GM12878 (cell line): ENCODE measurements around the gene WNT9B. TPM values are rescaled to one million over a fixed set of nuclear protein-coding genes. Genes with fewer than 3 reads are reported as not detected.

Experiments
- ATAC-seq: fragments of 200-7000 bp; cut with Tn5 transposase; 3 replicates; pipeline ENCODE4 v1.9.1; 2020; ENCODE audit warnings: mild to moderate bottlenecking, moderate library complexity
- BruUV-seq: library from RNA; stranded (reverse); fragments of 400-500 nt; replicated peaks from 2 replicates; lab custom pipeline; 2021; lab: Mats Ljungman, UMichigan
- CTCF ChIA-PET: fragments of 300-600 bp; sonication (Branson Sonifier 250); formaldehyde crosslinking; extraction: SDS; loops from one replicate; lab custom pipeline; 2021; ENCODE audit warnings: inconsistent platforms; lab: Yijun Ruan, JAX
- POLR2A ChIA-PET: fragments of 350-600 bp; formaldehyde crosslinking; extraction: SDS; loops from one replicate; lab custom pipeline; 2021; ENCODE audit warnings: inconsistent platforms; lab: Charles Lee
- RAD21 ChIA-PET: fragments of 300-600 bp; sonication (Branson Sonifier 250); formaldehyde crosslinking; loops from one replicate; lab custom pipeline; 2023; ENCODE audit warnings: antibody characterized with exemption; ENCODE audit not compliant: unreplicated experiment; lab: Charles Lee
- SMC1A ChIA-PET: fragments of 300-600 bp; sonication (Branson Sonifier 250); formaldehyde crosslinking; loops from one replicate; lab custom pipeline; 2023; ENCODE audit not compliant: unreplicated experiment, uncharacterized antibody; lab: Charles Lee
- DNase-seq: peaks from one replicate; pipeline ENCODE4 v3.0.0-alpha.2; 2011; ENCODE audit warnings: low read depth, low spot score
- FAIRE-seq: peaks from 3 replicates; lab custom pipeline; 2011; peaks lifted over from hg19 to GRCh38; lab: Jason Lieb, UNC
- H2AFZ ChIP-seq: 2 replicates; pipeline ENCODE4 v1.6.0; 2011; ENCODE audit warnings: low read depth, low read length, control low read depth; ENCODE audit not compliant: control insufficient read depth
- H3K27ac ChIP-seq: 2 replicates; pipeline ENCODE4 v1.5.1; 2011; ENCODE audit warnings: control low read depth; ENCODE audit not compliant: control insufficient read depth, insufficient read depth
- H3K27me3 ChIP-seq, 2 experiments: replicated peaks in 1 of 2; 2 replicates each; pipeline versions ENCODE4 v1.6.0 to v1.6.1; 2011; ENCODE audit warnings: low read length in 1 of 2; ENCODE audit not compliant: control insufficient read depth in 2 of 2, insufficient read depth in 2 of 2
- H3K36me3 ChIP-seq, 2 experiments: 2 replicates each; pipeline ENCODE4 v1.5.1; 2011; ENCODE audit warnings: low read length in 1 of 2; ENCODE audit not compliant: control insufficient read depth in 2 of 2, insufficient read depth in 2 of 2
- H3K4me1 ChIP-seq: 2 replicates; pipeline ENCODE4 v1.6.1; 2011; ENCODE audit warnings: mild to moderate bottlenecking, low read length, moderate library complexity, mixed read lengths; ENCODE audit not compliant: control insufficient read depth, insufficient read depth
- H3K4me2 ChIP-seq: 2 replicates; pipeline ENCODE4 v1.6.0; 2011; ENCODE audit warnings: control low read depth; ENCODE audit not compliant: control insufficient read depth, insufficient read depth
- H3K4me3 ChIP-seq: fragments of 200-600 bp; sonication (generic); 2 replicates; pipeline ENCODE4 v1.5.1; 2016
- H3K79me2 ChIP-seq: 2 replicates; pipeline ENCODE4 v1.6.0; 2011; ENCODE audit warnings: low read length; ENCODE audit not compliant: control insufficient read depth, insufficient read depth
- H3K9ac ChIP-seq: 2 replicates; pipeline ENCODE4 v1.8.0; 2011; ENCODE audit warnings: low read length, control low read depth, mixed read lengths; ENCODE audit not compliant: control insufficient read depth, insufficient read depth
- H3K9me3 ChIP-seq: replicated peaks from 3 replicates; pipeline ENCODE4 v1.5.1; 2011; ENCODE audit warnings: mild to moderate bottlenecking, low read length; ENCODE audit not compliant: control insufficient read depth, insufficient read depth
- H4K20me1 ChIP-seq: 2 replicates; pipeline ENCODE4 v1.6.0; 2011; ENCODE audit not compliant: control insufficient read depth, insufficient read depth
- CHD4 ChIP-seq: fragments of 200-600 bp; sonication (generic); IDR thresholded peaks from 2 replicates; pipeline ENCODE4 v1.6.1; 2016; ENCODE audit warnings: mild to moderate bottlenecking
- CREM ChIP-seq: IDR thresholded peaks from 2 replicates; pipeline ENCODE4 v1.6.1; 2014; ENCODE audit warnings: antibody characterized with exemption, low read depth
- ESRRA ChIP-seq: IDR thresholded peaks from 2 replicates; pipeline ENCODE4 v1.6.1; 2012; ENCODE audit warnings: mild to moderate bottlenecking, low read length, improper control_type of control experiment
- JUND ChIP-seq: IDR thresholded peaks from 2 replicates; pipeline ENCODE4 v1.6.1; 2012; ENCODE audit warnings: low read depth, mild to moderate bottlenecking, low read length, improper control_type of control experiment, moderate library complexity
- KLF5 ChIP-seq: fragments of 450-650 bp; IDR thresholded peaks from 2 replicates; pipeline ENCODE4 v1.6.1; 2014; ENCODE audit warnings: mild to moderate bottlenecking; ENCODE audit not compliant: partially characterized antibody
- NR2F1 ChIP-seq: fragments of 450-650 bp; conservative IDR thresholded peaks from 2 replicates; pipeline ENCODE4 v1.6.1; 2017; ENCODE audit warnings: mild to moderate bottlenecking
- SMARCA5 ChIP-seq: fragments of 450-650 bp; IDR thresholded peaks from 2 replicates; pipeline ENCODE4 v1.6.1; 2017; ENCODE audit warnings: mild to moderate bottlenecking
- WGBS: methylation state at CpG from one replicate; pipeline ENCODE4 v1.1.6; 2016; ENCODE audit warnings: low lambda C conversion rate; ENCODE audit not compliant: insufficient replicate concordance, insufficient coverage; ENCODE audit errors: missing lambda C conversion rate; 5-methylcytosine and 5-hydroxymethylcytosine counted together
- in situ Hi-C: fragments of 300-500 bp; cut with MboI; formaldehyde crosslinking; loops from 9 replicates; pipeline ENCODE4 v1.14.3; 2018; ENCODE audit warnings: mixed read lengths
- intact Hi-C: fragments of 100-400 bp; cut with micrococcal nuclease; formaldehyde crosslinking; loops from one replicate; pipeline ENCODE4 v1.14.2; 2022; ENCODE audit not compliant: unreplicated experiment
- polyA plus RNA-seq, 11 experiments: library from polyadenylated mRNA; depleted of rRNA in 4 of 11; unstranded in 6 of 11; stranded (reverse) in 5 of 11; fragments of >200 nt; fragmentation: Nextera tagmentation in 4 of 11; fragmentation: Illumina TruSeq in 1 of 11; extraction: Ambion mirVana in 4 of 11; extraction: Trizol in 1 of 11; gene quantifications; 1 replicate in 1 of 11; 2 replicates in 10 of 11; pipeline versions ENCODE4 v1.2.1 to v1.2.3, GENCODE V29; 2011 to 2016; ENCODE audit warnings: inconsistent platforms in 2 of 11, missing spikeins in 2 of 11, low read depth in 1 of 11
- total RNA-seq, 4 experiments: library from RNA; depleted of rRNA in 3 of 4; stranded (reverse); fragments of >200 nt in 3 of 4; fragmentation: Illumina TruSeq in 1 of 4; extraction: Trizol in 1 of 4; gene quantifications; 2 replicates each; pipeline versions ENCODE4 v1.2.1 to v1.2.3, GENCODE V29; 2013 to 2021
- TF ChIP-seq, protein P1 (sequence below): IDR thresholded peaks from 2 replicates; pipeline ENCODE4 v1.6.1; 2011; ENCODE audit warnings: borderline replicate concordance, low read depth, mild to moderate bottlenecking, moderate library complexity, low read length; ENCODE audit not compliant: insufficient read depth, poor library complexity, severe bottlenecking
- TF ChIP-seq, protein P2 (sequence below): fragments of 450-650 bp; IDR thresholded peaks from 2 replicates; pipeline ENCODE4 v1.6.1; 2016; ENCODE audit warnings: mild to moderate bottlenecking, moderate library complexity, borderline replicate concordance
- TF ChIP-seq, protein P3 (sequence below): fragments of 450-650 bp; IDR thresholded peaks from 2 replicates; pipeline ENCODE4 v1.6.1; 2014; ENCODE audit warnings: mild to moderate bottlenecking
- TF ChIP-seq, protein P4 (sequence below): fragments of 450-650 bp; IDR thresholded peaks from 2 replicates; pipeline ENCODE4 v1.6.1; 2018; ENCODE audit warnings: borderline replicate concordance, mild to moderate bottlenecking; ENCODE audit not compliant: partially characterized antibody
- TF ChIP-seq, protein P5 (sequence below): fragments of 450-650 bp; IDR thresholded peaks from 2 replicates; pipeline ENCODE4 v1.6.1; 2017; ENCODE audit warnings: antibody characterized with exemption, mild to moderate bottlenecking, moderate library complexity

The WNT9B gene
- total and polyA plus RNA-seq, 10 of the 15 experiments (the other 5 are each of a cell fraction or from before 2014, with no cell fraction given): not detected

DNA sequence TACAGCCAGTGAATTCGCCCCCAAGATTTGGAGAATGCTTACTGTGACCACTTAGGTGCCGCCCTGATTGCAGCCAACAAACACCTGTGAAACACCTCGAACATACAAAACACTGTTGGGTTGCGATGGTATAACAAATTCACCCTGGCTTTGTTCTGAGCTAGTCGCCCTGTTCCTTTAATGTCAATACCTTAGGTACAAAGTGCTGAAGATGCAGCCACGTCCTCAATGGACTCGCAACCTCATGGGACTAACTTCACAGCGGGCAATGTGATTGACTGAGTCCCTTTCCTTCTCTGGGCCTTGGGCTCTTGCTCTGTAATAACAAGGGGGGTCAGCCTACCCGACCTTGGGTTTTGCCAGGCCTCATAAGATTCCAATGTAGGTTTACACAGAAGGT, 42.6 kb downstream of the WNT9B start:
- FAIRE-seq (no peak), DNase-seq (no peak), ATAC-seq (no peak)
- WGBS: 25% methylated on average over 9 of the region's 9 CpGs
- H3K79me2 ChIP-seq: no peaks in the 10 kb centered on the region
- no peaks in the 10 kb centered on the region for H3K4me1 ChIP-seq
- H3K27ac ChIP-seq: no peak overlapping the region
- BruUV-seq: no TSS peak
- H3K27me3 ChIP-seq: peaks cover 3% of the 10 kb centered on the region in 2 experiments; a peak in 3 of 4 replicates
- H2AFZ ChIP-seq: no peak overlapping the region
- no peak overlapping the region for H3K9ac ChIP-seq
- no peak overlapping the region for H3K4me2 ChIP-seq
- SMC1A ChIA-PET: interaction anchor here (0.7 kb wide), 1 partner anchor 131 kb away, joined by 3 read pairs; no protein-coding TSS in a partner anchor
- RAD21 ChIA-PET: no interaction called here
- POLR2A ChIA-PET: no interaction called here
- no peak overlapping the region for H3K4me3 ChIP-seq
- in situ Hi-C loops: loop anchor here (10.0 kb wide), 1 partner anchor 99 kb away; no protein-coding TSS in a partner anchor
- peaks cover 3% of the 10 kb centered on the region; the same call in 1 of the 2 replicates for H4K20me1 ChIP-seq
- H3K9me3 ChIP-seq: no peaks in the 10 kb centered on the region
- CTCF ChIA-PET: no interaction called here
- H3K36me3 ChIP-seq: no peaks in the 10 kb centered on the region
- intact Hi-C loops: no loop called here
- TF ChIP-seq, protein P1, sequence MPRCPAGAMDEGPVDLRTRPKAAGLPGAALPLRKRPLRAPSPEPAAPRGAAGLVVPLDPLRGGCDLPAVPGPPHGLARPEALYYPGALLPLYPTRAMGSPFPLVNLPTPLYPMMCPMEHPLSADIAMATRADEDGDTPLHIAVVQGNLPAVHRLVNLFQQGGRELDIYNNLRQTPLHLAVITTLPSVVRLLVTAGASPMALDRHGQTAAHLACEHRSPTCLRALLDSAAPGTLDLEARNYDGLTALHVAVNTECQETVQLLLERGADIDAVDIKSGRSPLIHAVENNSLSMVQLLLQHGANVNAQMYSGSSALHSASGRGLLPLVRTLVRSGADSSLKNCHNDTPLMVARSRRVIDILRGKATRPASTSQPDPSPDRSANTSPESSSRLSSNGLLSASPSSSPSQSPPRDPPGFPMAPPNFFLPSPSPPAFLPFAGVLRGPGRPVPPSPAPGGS: no peak
- TF ChIP-seq, protein P2, sequence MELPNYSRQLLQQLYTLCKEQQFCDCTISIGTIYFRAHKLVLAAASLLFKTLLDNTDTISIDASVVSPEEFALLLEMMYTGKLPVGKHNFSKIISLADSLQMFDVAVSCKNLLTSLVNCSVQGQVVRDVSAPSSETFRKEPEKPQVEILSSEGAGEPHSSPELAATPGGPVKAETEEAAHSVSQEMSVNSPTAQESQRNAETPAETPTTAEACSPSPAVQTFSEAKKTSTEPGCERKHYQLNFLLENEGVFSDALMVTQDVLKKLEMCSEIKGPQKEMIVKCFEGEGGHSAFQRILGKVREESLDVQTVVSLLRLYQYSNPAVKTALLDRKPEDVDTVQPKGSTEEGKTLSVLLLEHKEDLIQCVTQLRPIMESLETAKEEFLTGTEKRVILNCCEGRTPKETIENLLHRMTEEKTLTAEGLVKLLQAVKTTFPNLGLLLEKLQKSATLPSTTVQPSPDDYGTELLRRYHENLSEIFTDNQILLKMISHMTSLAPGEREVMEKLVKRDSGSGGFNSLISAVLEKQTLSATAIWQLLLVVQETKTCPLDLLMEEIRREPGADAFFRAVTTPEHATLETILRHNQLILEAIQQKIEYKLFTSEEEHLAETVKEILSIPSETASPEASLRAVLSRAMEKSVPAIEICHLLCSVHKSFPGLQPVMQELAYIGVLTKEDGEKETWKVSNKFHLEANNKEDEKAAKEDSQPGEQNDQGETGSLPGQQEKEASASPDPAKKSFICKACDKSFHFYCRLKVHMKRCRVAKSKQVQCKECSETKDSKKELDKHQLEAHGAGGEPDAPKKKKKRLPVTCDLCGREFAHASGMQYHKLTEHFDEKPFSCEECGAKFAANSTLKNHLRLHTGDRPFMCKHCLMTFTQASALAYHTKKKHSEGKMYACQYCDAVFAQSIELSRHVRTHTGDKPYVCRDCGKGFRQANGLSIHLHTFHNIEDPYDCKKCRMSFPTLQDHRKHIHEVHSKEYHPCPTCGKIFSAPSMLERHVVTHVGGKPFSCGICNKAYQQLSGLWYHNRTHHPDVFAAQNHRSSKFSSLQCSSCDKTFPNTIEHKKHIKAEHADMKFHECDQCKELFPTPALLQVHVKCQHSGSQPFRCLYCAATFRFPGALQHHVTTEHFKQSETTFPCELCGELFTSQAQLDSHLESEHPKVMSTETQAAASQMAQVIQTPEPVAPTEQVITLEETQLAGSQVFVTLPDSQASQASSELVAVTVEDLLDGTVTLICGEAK: no peak
- TF ChIP-seq JUND: no peak
- TF ChIP-seq CREM: no peak
- TF ChIP-seq KLF5: no peak
- TF ChIP-seq ESRRA: no peak
- TF ChIP-seq, protein P3, sequence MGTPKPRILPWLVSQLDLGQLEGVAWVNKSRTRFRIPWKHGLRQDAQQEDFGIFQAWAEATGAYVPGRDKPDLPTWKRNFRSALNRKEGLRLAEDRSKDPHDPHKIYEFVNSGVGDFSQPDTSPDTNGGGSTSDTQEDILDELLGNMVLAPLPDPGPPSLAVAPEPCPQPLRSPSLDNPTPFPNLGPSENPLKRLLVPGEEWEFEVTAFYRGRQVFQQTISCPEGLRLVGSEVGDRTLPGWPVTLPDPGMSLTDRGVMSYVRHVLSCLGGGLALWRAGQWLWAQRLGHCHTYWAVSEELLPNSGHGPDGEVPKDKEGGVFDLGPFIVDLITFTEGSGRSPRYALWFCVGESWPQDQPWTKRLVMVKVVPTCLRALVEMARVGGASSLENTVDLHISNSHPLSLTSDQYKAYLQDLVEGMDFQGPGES: no peak
- no peak for TF ChIP-seq NR2F1
- TF ChIP-seq, protein P4, sequence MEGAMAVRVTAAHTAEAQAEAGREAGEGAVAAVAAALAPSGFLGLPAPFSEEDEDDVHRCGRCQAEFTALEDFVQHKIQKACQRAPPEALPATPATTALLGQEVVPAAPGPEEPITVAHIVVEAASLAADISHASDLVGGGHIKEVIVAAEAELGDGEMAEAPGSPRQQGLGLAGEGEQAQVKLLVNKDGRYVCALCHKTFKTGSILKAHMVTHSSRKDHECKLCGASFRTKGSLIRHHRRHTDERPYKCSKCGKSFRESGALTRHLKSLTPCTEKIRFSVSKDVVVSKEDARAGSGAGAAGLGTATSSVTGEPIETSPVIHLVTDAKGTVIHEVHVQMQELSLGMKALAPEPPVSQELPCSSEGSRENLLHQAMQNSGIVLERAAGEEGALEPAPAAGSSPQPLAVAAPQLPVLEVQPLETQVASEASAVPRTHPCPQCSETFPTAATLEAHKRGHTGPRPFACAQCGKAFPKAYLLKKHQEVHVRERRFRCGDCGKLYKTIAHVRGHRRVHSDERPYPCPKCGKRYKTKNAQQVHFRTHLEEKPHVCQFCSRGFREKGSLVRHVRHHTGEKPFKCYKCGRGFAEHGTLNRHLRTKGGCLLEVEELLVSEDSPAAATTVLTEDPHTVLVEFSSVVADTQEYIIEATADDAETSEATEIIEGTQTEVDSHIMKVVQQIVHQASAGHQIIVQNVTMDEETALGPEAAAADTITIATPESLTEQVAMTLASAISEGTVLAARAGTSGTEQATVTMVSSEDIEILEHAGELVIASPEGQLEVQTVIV: no peak
- no peak for TF ChIP-seq CHD4
- TF ChIP-seq, protein P5, sequence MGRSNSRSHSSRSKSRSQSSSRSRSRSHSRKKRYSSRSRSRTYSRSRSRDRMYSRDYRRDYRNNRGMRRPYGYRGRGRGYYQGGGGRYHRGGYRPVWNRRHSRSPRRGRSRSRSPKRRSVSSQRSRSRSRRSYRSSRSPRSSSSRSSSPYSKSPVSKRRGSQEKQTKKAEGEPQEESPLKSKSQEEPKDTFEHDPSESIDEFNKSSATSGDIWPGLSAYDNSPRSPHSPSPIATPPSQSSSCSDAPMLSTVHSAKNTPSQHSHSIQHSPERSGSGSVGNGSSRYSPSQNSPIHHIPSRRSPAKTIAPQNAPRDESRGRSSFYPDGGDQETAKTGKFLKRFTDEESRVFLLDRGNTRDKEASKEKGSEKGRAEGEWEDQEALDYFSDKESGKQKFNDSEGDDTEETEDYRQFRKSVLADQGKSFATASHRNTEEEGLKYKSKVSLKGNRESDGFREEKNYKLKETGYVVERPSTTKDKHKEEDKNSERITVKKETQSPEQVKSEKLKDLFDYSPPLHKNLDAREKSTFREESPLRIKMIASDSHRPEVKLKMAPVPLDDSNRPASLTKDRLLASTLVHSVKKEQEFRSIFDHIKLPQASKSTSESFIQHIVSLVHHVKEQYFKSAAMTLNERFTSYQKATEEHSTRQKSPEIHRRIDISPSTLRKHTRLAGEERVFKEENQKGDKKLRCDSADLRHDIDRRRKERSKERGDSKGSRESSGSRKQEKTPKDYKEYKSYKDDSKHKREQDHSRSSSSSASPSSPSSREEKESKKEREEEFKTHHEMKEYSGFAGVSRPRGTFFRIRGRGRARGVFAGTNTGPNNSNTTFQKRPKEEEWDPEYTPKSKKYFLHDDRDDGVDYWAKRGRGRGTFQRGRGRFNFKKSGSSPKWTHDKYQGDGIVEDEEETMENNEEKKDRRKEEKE: no peak
- TF ChIP-seq SMARCA5: no peak
